HL-60 (cell line): Measurements from ENCODE around the gene GNG3.

Experiments
- DNase-seq, 2 experiments: peaks; one replicate each; pipeline ENCODE4 v3.0.0-alpha.2; 2010 to 2020; ENCODE audit warnings: low read depth in 1 of 2, low spot score in 1 of 2
- H3K27ac ChIP-seq: fragments of 250-450 bp; sonication (Bioruptor Pico); replicated peaks from 2 replicates; pipeline ENCODE4 v1.5.1; 2020; ENCODE audit warnings: mild to moderate bottlenecking, moderate library complexity
- H3K27me3 ChIP-seq: fragments of 250-450 bp; sonication (Bioruptor Pico); 2 replicates; pipeline ENCODE4 v1.5.1; 2021; ENCODE audit warnings: mild to moderate bottlenecking, moderate library complexity; ENCODE audit not compliant: insufficient read depth, poor library complexity, severe bottlenecking
- H3K4me3 ChIP-seq: replicated peaks from 2 replicates; pipeline ENCODE4 v1.5.1; 2011; ENCODE audit warnings: mild to moderate bottlenecking, control low read depth, low read length; ENCODE audit not compliant: insufficient read depth
- CTCF ChIP-seq: IDR thresholded peaks from one replicate; pipeline ENCODE4 v1.5.1; 2011; ENCODE audit warnings: low read length, control low read depth, inconsistent platforms; ENCODE audit not compliant: insufficient read depth
- GABPA ChIP-seq: IDR thresholded peaks from 2 replicates; pipeline ENCODE4 v1.6.1; 2012; ENCODE audit warnings: low read depth
- POLR2AphosphoS5 ChIP-seq: IDR thresholded peaks from 2 replicates; pipeline ENCODE4 v1.6.1; 2012; ENCODE audit warnings: low read depth
- REST ChIP-seq: IDR thresholded peaks from 2 replicates; pipeline ENCODE4 v1.6.1; 2012; ENCODE audit warnings: low read depth; ENCODE audit not compliant: insufficient replicate concordance
- SPI1 ChIP-seq: IDR thresholded peaks from 2 replicates; pipeline ENCODE4 v1.6.1; 2012; ENCODE audit warnings: low read depth, mild to moderate bottlenecking, borderline replicate concordance

The GNG3 gene

GRCh38 chr11:62677156-62677555 is 30.3 kb upstream of the GNG3 start:
- no peak overlapping the region; the same call in 1 of the 2 replicates for H3K27ac ChIP-seq
- TF ChIP-seq CTCF (no peak), POLR2AphosphoS5 (no peak), REST (no peak), SPI1 (no peak), GABPA (no peak)
- no peak overlapping the region for H3K4me3 ChIP-seq
- no peaks in the 10 kb centered on the region for H3K27me3 ChIP-seq
- no peak for DNase-seq

- TF ChIP-seq GABPA (no peak), CTCF (no peak), SPI1 (no peak), REST (no peak), POLR2AphosphoS5 (no peak)
- no peak for DNase-seq
- Histone ChIP-seq H3K4me3 (peak overlapping the region; percentile 100), H3K27me3 (no peaks in the 10 kb centered on the region), H3K27ac (peak overlapping the region; percentile 89)
These were observed 29.8 kb upstream of the GNG3 start for GRCh38 chr11:62677714-62678113.

- DNase-seq: no peak
- Histone ChIP-seq H3K4me3 (peak overlapping the region; percentile 100), H3K27ac (peak overlapping the region; percentile 89), H3K27me3 (no peaks in the 10 kb centered on the region)
- no peak for TF ChIP-seq GABPA
- TF ChIP-seq SPI1: no peak; the same call in 1 of the 2 replicates
- TF ChIP-seq CTCF: no peak
- TF ChIP-seq POLR2AphosphoS5: no peak
- no peak for TF ChIP-seq REST
These were observed 29.1 kb upstream of the GNG3 start for GRCh38 chr11:62678433-62678769.
